Panc1 (cell line): ENCODE results near the gene MTMR8. TPM values are rescaled to one million over a fixed set of nuclear protein-coding genes. Genes with fewer than 3 reads are reported as not detected.

Experiments used
- ATAC-seq: fragments of 200-7000 bp; cut with Tn5 transposase; 2 replicates; pipeline ENCODE4 v1.9.1; 2020; ENCODE audit warnings: mild to moderate bottlenecking, moderate library complexity
- BruUV-seq: library from RNA; stranded (reverse); fragments of 400-500 nt; replicated peaks from 2 replicates; lab custom pipeline; 2021; lab: Mats Ljungman, UMichigan
- CTCF ChIA-PET: fragments of 300-600 bp; sonication (Branson Sonifier 250); formaldehyde crosslinking; loops from one replicate; lab custom pipeline; 2022; ENCODE audit warnings: antibody characterized with exemption; lab: Charles Lee
- POLR2A ChIA-PET: fragments of 300-600 bp; sonication (Branson Sonifier 250); formaldehyde crosslinking; loops from one replicate; lab custom pipeline; 2022; ENCODE audit warnings: antibody characterized with exemption; lab: Charles Lee
- DNase-seq: peaks from one replicate; pipeline ENCODE4 v3.0.0-alpha.2; 2010; ENCODE audit warnings: low read depth, low spot score
- H3K27ac ChIP-seq: 2 replicates; pipeline ENCODE4 v1.5.1; 2011; ENCODE audit warnings: mild to moderate bottlenecking, low read length, inconsistent platforms
- H3K27me3 ChIP-seq: fragments of 200-500 bp; sonication (Bioruptor generic); 2 replicates; pipeline ENCODE4 v1.6.0; 2014; ENCODE audit warnings: low read length, inconsistent platforms; ENCODE audit not compliant: control insufficient read depth, insufficient read depth
- H3K36me3 ChIP-seq: fragments of 200-500 bp; sonication (Bioruptor generic); 2 replicates; pipeline ENCODE4 v1.5.1; 2014; ENCODE audit warnings: inconsistent platforms, mild to moderate bottlenecking, low read length, moderate library complexity; ENCODE audit not compliant: control insufficient read depth, insufficient read depth
- H3K4me1 ChIP-seq: 2 replicates; pipeline ENCODE4 v1.5.1; 2011; ENCODE audit warnings: inconsistent platforms, mild to moderate bottlenecking, low read length, moderate library complexity; ENCODE audit not compliant: control insufficient read depth, insufficient read depth
- H3K4me3 ChIP-seq, 2 experiments: 2 replicates each; pipeline ENCODE4 v1.5.1; 2011 to 2012; ENCODE audit warnings: low read depth in 2 of 2, low read length in 2 of 2, mild to moderate bottlenecking in 2 of 2, inconsistent platforms in 1 of 2, moderate library complexity in 1 of 2
- H3K9me3 ChIP-seq: fragments of 200-500 bp; sonication (Bioruptor generic); 2 replicates; pipeline ENCODE4 v1.5.1; 2014; ENCODE audit warnings: low read depth, mild to moderate bottlenecking, inconsistent platforms, low read length, moderate library complexity; ENCODE audit not compliant: control insufficient read depth, insufficient read depth
- CTCF ChIP-seq: fragments of 450-650 bp; IDR thresholded peaks from 2 replicates; pipeline ENCODE4 v1.5.1; 2017; ENCODE audit warnings: mild to moderate bottlenecking
- POLR2AphosphoS5 ChIP-seq: IDR thresholded peaks from 2 replicates; pipeline ENCODE4 v1.6.1; 2012; ENCODE audit warnings: mild to moderate bottlenecking, low read depth, low read length, moderate library complexity
- REST ChIP-seq, 2 experiments: IDR thresholded peaks; 2 replicates each; pipeline ENCODE4 v1.6.1; 2011 to 2012; ENCODE audit warnings: low read depth in 2 of 2, control low read depth in 1 of 2, low read length in 1 of 2, mild to moderate bottlenecking in 1 of 2, moderate library complexity in 1 of 2; ENCODE audit not compliant: insufficient read depth in 1 of 2
- SIN3A ChIP-seq: IDR thresholded peaks from 2 replicates; pipeline ENCODE4 v1.6.1; 2012; ENCODE audit warnings: low read depth, mild to moderate bottlenecking, low read length, moderate library complexity, borderline replicate concordance; ENCODE audit not compliant: insufficient read depth
- TCF7L2 ChIP-seq: IDR thresholded peaks from 2 replicates; pipeline ENCODE4 v1.6.1; 2011; ENCODE audit warnings: mild to moderate bottlenecking, low read depth, low read length, inconsistent platforms
- in situ Hi-C: cut with HindIII; loops from 2 replicates; pipeline ENCODE4 v1.10.0; 2016; ENCODE audit warnings: low sequenced_read_pairs, low pct_unique_long_range_greater_than_20kb
- intact Hi-C: fragments of 100-400 bp; cut with micrococcal nuclease; formaldehyde crosslinking; loops from one replicate; pipeline ENCODE4 v1.10.0; 2022; ENCODE audit not compliant: unreplicated experiment
- total RNA-seq: library from RNA; stranded (reverse); gene quantifications from one replicate; pipeline ENCODE4 v1.2.1, GENCODE V29; 2021; ENCODE audit not compliant: unreplicated experiment

The MTMR8 gene
- total RNA-seq, 1 experiment from 2014 or later: 1.3 TPM

- CTCF ChIA-PET: no interaction called here
- TF ChIP-seq REST (IDR thresholded peaks at IDR 0.05; ENCODE audit: insufficient read depth in 1 of 2, low read depth in 2 of 2, low read length in 1 of 2): no peak
- in situ Hi-C loops (no loop called here), intact Hi-C loops (no loop called here)
- no peaks in the 10 kb centered on the region for H3K4me1 ChIP-seq
- no peak overlapping the region for H3K4me3 ChIP-seq
- H3K36me3 ChIP-seq: no peaks in the 10 kb centered on the region
- no peak overlapping the region for H3K27ac ChIP-seq
- DNase-seq: no peak
- ATAC-seq: no peak
- H3K27me3 ChIP-seq: no peaks in the 10 kb centered on the region
- BruUV-seq: no TSS peak
- POLR2A ChIA-PET: no interaction called here
- no peaks in the 10 kb centered on the region for H3K9me3 ChIP-seq
Measured at GRCh38 chrX:64313624-64314023, 81.6 kb downstream of the MTMR8 start.

GRCh38 chrX:64306712-64307111 lies 88.5 kb downstream of the MTMR8 start:
- ChIA-PET POLR2A (no interaction called here), CTCF (no interaction called here)
- no peak for ATAC-seq
- no peak for DNase-seq
- no peak overlapping the region for H3K27ac ChIP-seq
- H3K27me3 ChIP-seq: no peaks in the 10 kb centered on the region
- in situ Hi-C loops: no loop called here
- TF ChIP-seq SIN3A: no peak
- no peak for TF ChIP-seq TCF7L2
- TF ChIP-seq REST (IDR thresholded peaks at IDR 0.05; ENCODE audit: insufficient read depth in 1 of 2, low read depth in 2 of 2, low read length in 1 of 2): no peak
- no peak for TF ChIP-seq POLR2AphosphoS5
- no peak for TF ChIP-seq CTCF
- H3K36me3 ChIP-seq: no peaks in the 10 kb centered on the region
- H3K9me3 ChIP-seq: no peaks in the 10 kb centered on the region
- BruUV-seq: no TSS peak
- H3K4me3 ChIP-seq: no peak overlapping the region
- H3K4me1 ChIP-seq: no peaks in the 10 kb centered on the region
- intact Hi-C loops: no loop called here
